NCI-H510A (cell line): Measurements from ENCODE around the gene SPATS2L.

ENCODE experiments used
- DNase-seq: peaks from one replicate; lab custom pipeline; 2025; lab: John Stamatoyannopoulos, UW

The SPATS2L gene

DNA sequence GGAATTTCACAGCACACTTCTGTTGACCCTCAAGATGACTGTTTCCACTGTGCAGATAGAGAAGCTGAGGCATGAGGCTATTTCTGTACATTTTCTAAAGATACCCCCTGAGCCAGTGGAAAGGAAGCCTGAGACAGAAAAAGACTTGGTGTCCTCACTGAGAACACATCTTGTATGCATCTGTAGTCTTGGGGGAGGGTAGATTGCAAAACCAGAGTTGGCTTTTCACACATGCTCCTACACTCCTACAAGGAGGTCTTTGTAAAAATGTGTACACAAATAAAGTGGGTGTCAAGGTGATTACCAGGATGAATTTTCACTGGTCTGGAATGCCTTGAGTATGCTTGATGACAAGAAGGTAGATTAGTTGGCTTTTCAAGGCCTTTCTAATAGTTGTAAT lies 105.3 kb downstream of the SPATS2L start:
- no peak for DNase-seq

DNA sequence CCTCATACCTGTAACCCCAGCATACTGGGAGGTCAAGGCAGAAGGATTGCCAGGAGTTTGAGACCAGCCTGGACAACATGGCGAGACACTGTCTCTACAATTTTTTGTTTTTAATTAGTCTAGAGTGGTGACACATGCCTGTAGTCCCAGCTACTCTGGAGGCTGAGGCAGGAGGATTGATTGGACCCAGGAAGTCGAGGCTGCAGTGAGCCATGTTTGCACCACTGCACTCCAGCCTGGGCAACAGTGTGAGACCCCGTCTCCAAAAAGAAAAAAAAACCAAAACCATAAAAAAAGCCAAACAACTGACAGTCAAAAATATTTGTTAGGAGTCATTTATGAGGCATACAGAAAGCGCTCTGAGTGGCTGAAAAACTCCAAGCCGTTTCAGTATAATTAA lies 107.9 kb downstream of the SPATS2L start:
- DNase-seq, result no peak

DNA sequence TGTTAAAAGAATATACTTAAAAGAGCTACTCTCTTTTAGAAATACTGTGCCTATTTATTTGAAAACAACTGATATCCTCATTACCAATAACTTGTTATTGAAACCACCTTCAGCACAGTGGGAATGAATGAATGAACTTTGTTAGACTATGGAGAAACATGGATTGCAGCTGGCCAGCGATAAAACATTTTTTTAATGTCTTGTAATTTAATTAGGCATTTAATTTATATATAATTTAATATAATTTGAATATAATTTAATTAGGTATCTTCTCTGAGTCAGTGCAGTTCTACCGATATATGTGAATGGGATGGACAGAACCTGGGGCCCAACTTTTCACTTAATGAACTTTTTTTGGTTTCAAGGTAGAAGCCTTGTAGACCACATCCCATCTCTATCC lies 109.0 kb downstream of the SPATS2L start:
- no peak for DNase-seq

DNA sequence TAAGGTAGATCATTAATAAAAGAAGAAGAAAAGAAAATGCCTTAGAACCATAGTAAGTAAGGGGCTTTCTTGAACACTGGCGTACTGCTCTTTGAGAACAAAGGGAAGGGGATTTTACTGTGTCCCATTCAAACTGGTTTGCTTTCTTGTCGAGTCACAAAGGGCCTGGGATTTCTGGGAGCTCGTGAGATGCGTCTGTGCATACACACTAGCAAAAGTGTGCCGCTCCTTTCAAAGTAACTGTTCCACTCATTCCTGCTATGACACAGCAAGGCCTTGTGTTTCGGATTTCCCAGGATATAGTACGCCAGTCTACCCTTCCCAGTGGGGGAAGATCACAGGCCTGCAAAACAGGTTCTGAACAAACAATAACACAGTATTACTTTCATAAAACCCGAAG lies 110.4 kb downstream of the SPATS2L start:
- DNase-seq, result no peak

DNA sequence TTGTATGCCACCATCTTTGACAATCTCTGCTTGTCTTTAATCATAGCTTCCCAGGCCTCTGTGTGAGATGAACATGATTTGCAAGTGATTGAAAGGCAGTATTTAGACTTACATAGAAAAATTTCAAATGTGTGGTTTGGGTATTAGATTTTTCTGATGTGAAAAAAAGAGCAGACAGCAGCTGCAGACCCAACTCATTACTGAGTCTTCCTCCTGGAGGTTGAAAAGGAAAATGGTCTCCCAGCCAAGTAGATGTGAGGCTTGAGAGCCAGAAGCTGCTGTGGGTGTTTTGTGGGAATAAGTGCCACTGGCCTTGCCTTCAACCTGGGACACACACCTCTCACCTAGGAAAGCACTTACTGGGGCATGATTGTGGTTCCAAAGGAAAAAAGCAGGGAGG lies 110.9 kb downstream of the SPATS2L start:
- DNase-seq, result no peak

DNA sequence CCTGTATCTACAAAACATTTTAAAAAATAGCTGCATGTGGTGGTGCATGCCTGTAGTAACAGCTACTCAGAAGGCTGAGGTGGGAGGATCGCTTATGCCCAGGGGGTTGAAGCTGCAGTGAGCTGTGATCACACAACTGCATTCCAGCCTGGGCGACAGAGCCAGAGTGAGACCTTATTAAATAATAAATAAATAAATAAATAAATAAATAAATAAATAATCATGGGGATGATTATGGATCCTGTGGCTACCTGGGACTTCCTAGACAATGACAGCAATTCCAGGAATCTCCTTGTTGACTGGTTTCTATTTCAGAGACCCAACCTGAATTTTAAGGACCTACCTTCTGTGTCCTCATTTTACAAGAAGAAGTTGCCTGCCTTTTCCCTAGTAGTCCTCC lies 111.9 kb downstream of the SPATS2L start:
- no peak for DNase-seq

DNA sequence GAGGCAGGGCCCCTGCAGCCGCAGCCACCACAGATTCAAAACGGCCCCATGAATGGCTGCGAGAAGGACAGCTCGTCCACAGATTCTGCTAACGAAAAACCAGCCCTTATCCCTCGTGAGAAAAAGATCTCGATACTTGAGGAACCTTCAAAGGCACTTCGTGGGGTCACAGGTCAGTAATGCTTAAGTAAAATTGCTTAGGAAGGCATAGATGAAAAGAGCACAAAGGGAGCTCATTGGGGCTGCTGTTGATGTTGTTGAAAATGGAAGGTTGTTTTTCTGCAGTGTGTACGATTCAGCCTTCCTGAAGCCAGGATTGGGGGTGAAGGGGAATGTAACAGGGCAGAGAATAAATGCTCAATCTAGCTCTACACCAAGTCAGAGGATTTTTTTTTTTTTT lies 112.8 kb downstream of the SPATS2L start:
- DNase-seq, result no peak

DNA sequence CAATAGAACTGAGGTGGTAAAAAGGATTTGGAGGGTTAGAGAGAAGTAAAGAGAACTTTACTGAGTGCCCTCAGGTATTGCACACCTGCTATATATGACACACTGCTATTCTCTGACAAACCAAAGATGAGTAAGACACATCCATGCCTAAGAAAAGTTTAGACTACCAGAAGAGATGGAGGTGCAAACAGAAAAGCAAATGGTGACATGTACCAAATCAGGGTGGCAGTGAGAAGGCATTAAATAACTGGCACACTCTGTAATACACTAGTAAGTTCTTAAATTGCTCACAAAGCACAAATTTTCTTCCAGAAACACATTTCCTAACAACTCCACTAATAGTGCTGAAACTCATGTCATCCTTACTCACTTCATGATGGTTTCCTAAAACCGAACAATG lies 114.8 kb downstream of the SPATS2L start:
- DNase-seq, result no peak

DNA sequence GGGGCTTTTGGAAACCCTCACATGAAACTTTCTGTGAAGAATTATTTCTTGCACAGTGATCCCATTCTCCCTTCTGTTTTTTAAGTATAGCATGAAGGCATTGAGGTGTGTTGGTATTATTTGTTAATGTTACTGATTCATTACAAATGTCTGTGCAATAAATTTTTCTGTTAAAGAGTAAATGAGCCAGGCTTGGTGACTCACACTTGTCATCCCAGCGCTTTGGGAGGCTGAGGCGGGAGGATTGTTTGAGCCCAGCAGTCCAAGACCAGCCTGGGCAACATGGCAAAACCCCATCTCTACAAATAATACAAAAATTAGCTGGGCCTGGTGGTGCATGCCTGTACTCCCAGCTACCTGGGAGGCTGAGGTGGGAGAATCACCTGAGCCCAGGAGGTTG lies 115.6 kb downstream of the SPATS2L start:
- DNase-seq, result no peak

DNA sequence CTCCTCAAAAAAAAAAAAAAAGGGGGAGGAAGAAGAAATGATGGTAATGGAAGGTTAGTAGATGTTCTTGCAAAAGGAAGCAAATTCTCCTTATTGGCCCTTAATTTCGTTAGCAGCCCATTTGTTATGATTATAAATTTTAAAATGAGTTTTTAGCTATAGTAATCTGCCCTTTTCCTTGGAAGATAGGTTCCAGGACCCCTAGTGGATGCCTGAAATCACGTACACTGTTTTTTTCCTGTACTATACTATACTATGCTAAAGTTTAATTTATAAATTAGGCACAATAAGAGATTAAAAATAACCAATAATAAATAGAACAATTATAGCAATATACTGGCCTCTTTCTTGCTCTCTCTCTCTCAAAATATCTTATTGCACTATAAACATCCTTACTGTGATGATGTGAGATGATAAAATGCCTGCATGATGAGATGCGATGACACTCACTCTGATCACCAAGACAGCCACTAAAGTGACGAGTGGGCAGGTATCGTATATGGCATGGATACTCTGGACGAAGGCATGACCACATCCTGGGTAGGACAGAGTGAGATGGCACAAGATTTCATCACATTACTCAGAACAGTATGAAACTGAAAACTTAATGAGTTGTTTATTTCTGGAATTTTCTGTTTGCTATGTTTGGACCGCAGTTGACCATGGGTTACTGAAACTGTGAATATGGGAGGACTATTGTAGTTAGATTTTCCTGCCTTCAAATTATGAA lies 116.2 kb downstream of the SPATS2L start:
- DNase-seq, result no peak

DNA sequence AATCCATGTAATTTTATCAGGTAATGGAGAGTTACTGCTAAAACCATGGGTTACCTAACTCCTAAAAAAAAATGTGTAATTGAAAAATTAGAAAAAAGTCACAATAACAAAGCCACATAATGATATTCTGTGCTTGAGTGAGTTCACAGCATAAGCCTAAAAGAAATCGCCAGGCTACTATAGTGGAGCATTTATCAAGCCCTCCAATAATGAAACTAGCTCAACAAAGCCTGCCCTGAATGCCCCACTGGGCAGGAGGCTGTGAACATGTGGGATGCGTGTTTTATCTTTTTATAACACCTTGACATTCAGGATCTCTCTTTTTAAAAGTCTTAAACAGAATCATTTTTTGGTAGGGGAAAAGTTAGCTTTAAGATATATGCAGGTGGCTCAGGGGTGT lies 117.0 kb downstream of the SPATS2L start:
- no peak for DNase-seq

DNA sequence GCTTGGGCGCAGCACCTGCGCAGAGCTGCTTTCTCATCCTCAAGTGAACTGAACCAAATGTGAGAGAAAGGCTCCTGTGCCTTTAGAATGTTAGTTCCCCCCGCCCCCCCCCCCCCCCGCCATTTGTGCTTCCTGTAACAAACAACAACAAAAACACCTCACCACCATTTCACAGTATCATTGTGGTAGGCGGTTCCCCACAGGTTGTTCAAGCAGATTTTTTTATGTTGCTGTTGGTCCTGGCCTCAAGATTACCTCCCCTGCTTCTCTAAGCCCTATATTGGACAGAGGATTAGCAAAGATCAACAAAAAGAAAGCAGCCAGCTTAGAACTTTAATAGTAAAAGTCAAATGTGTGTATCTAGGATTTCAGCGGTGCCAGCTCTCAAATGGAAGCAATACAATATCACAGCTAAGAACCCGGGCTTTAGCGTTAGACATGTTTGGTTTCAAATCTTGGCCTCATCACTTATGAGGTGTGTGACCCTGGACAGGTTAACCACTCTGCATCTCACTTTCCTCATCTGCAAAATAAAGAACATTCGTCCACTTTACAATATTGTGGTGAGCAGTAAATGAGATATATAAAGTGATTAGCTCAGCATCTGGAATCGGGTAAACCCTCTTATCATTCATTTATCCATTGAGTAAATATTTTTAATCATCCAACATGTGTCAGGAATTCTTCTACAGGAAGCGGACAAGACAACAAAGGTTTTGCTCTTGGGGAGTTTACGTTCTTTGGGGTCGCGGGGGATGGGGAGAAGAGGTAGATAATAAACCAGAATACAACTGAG lies 118.7 kb downstream of the SPATS2L start:
- DNase-seq, result no peak

DNA sequence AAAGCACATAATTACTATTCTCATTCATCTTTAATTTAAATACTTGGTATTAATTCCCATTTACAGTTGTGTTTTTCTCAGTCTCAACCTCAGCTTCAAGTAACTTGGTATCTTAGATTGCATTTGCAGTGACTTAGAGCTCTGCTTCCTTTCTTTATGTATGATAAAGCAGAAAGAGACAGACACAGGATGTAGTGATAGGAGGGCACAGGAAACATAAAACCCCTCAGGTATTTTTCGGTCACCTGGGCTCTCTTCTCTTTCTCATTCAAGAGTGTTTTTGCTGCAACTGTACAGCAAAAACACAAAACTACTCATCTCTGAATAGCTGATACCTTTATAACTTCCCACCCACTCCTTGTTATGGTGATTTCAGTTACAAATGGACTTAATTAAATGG lies 120.3 kb downstream of the SPATS2L start:
- DNase-seq, result no peak

DNA sequence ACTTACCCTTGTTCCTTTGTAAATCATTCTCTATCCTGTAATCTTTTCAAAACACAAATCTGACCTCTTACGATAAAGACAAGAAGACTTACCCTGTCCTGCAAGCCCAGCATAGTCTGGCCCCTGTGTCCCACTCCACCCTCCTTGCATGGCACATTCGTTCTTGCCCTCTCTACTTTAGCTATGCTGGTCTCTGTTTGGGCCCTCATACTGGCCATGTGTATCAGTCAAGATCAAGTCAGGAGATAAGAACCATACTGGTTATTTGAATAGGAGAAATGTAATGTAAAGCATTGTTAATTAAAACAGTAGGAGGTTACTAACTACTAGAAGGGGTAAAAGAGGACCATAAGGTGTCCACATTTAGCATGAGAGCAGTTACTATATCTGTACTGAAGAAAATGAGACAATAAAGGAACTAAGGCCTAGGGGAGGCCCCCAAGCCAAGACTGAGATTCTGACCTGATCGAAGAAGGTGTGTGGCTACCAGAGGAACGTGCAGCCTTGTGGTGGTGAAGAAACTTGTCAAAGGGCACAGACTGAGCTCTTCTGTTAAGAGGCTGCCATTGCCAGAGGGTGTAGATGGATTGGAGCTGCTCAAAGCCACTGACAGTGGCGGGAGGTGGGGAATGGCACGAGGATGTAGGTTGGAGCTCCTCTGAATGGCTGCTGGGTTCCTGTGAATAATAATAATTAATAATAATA lies 122.6 kb downstream of the SPATS2L start:
- no peak for DNase-seq

DNA sequence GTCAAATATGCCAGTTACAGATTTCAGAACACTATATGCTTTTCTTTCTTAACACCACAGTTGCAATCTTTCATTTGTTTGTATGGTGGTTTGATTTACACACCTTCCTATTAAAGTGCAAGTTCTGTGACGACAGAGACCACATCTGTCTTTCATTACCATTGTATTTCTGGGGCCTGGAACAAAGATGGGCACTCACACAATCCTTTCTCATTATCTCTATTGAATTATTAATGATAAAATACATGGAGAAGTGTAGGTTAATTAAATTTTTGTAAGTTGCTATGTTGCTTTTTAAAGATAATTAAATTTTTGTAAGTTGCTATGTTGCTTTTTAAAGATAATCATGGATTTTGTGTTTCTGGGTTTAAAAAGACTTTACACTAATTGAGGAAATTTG lies 123.5 kb downstream of the SPATS2L start:
- no peak for DNase-seq

DNA sequence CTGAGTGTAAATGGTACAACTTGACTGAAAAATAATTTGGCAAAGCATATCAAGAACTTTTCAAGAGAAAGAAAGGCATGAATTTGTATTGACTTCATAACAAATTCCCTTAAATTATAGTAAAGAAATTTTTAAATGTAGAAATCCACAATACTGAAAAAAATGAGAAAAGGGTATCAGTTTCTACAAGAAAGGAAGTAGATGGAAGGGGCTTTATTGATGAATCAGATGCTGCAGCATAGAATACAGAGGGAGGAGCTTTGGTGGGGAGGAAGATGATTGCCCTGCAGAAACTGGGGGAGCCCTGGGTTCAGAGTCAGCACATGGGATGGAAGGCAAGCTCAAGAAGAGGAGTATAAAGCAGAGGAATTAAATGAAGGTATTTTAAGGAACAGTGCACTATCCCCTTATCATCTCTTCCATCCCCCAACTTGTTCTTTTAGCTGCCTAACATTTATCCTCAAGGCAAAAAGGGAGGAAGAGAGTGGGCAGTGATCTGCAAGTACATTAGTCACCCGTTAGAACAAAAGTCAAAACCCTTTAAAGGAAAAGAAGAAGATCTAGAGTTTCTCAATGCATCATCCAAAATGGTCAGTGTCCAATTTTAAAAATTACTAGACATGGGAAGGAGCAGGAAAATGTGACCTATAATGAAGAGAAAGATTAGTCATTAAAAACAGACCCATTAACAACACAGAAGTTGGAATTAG lies 125.7 kb downstream of the SPATS2L start:
- no peak for DNase-seq

DNA sequence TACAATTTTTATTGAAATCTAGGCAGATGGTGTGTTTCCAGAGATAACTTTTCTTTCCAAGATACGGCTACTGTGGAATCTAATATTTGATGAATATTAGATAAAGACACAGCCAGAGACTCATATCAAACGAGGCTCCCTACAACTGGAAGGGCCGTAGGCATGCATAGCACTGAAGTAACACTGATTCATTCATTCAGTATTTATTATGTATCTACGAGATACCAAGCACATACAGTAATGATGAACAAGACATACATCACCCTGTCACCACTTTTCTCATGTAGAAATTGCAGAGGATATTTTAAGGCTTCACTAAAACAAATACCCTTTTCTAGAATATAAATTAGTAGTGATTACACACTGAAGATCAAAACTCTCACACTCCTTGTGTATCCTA lies 128.9 kb downstream of the SPATS2L start:
- no peak for DNase-seq

DNA sequence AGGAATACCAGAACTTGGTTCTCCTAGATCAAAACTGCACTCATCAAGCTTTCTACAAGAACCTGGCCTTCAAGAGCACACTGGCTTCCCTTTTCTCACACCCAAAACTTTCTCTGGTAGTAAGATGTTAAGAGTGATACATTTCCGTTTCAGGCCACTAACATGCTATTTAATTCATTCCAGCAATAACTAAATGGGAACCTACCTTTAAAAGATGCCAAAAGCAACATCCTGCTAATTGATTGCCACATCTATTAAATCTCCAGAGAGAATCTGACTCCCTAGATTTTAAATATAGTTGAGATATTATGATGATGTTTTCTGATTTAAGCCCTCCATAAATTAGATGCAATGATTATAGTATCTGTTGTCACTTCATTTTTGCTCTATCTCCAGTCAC lies 131.8 kb downstream of the SPATS2L start:
- no peak for DNase-seq

DNA sequence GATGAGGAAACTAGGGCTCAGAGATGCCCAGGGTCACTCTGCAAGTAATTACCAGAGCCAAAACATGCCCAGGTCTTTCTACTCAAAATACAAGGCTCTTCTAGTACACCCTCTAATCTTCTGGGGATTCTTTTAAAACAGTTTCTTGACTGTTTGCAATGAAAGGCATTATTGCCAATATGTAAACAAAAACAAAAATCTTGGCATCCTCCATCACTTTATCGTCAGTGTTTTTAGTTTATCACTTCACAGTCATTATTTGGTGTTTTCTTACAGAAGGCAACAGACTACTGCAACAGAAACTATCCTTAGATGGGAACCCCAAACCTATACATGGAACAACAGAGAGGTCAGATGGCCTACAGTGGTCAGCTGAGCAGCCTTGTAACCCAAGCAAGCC lies 132.4 kb downstream of the SPATS2L start:
- DNase-seq, result no peak

DNA sequence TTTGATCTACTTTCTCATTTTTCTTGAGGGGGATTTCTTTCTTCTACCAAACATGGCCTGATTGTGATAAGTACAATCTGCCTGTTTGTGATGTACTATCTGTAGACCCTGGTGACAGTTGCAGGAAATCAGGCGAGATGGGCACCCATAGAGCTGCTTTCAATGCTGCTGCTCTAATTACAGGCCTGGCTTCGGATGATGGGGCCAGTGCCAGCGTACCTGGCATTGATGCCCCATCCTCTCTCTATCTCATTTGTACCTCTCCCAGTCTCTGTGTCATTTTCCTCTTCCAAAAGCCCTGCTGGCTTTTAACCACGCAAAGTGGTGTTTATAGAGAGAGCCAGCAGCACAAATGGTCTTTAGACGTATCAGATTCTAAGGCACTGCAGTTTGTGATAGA lies 133.5 kb downstream of the SPATS2L start:
- DNase-seq, result no peak

DNA sequence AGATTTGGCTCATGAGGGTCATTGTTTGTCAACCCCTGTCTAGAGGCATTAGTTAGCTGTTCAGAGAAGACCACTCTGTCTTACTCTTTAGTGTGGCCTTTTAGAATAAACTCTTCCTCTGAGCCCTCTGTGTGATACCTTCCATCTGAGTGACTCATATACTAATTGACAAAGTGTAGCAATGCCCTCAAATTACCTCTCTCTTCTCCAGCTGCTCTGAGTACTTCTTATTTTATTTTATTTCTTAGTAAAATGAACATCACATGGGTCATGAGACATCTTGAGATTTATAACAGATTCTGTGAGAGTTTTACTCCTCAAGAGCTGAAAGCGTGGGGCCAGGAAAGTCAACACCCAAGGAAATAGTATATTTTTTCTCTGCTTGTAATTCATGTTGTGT lies 136.0 kb downstream of the SPATS2L start:
- no peak for DNase-seq

DNA sequence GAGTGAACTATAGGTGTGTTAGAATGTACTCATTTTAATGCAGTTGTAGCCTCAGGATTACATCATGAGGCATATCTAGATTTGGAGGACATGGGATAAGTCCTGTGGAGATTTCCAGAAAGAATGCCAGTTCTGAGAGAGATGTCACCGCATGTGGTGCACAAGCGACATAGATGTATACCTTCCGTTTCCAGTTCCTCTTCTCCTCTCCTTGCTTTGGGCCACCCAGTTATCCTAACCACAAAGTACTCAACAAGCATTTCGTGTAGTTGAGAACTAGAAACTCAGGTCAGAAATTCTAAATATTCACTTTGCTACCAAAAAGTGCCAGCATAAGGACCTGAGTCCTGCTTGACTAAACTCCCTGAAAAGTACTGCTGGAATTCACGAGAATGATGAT lies 136.9 kb downstream of the SPATS2L start:
- DNase-seq, result no peak

DNA sequence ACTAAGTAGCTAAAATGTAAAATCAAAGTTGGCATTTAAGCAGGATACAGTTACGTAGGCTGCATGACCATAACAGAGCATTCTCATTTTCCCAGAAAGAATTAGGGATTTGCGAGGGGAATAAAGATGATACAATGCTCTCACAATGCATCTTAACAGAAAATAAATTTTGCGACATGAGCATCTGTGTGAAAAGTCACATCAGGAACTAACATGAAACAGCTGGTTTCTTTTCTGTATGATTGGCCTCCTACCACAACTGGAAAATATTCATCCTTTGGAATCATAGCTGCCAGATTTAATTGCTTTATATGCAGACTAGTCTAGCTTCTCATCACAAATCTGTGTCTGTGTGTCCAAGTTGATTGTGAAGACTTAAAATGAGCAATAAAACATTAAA lies 137.4 kb downstream of the SPATS2L start:
- no peak for DNase-seq
